Choroid plexus epithelial cell (primary cell): Measurements from ENCODE around the gene RABEP2.
"Not testable (repeated sequence)": the region's sequence is repeated elsewhere in the genome, so short reads cannot be mapped to it uniquely, and the experiment has no call there.

Source experiments
- DNase-seq: peaks from one replicate; pipeline ENCODE4 v3.0.0-alpha.2; 2010; ENCODE audit warnings: low read depth
- H3K4me3 ChIP-seq: 2 replicates; pipeline ENCODE4 v1.5.1; 2011; ENCODE audit warnings: low read depth, mild to moderate bottlenecking, control low read depth, low read length, moderate library complexity
- CTCF ChIP-seq: conservative IDR thresholded peaks from 2 replicates; pipeline ENCODE4 v1.5.1; 2011; ENCODE audit warnings: low read depth, mild to moderate bottlenecking, control low read depth, inconsistent platforms, low read length, moderate library complexity

Gene RABEP2

GRCh38 chr16:28932339-28933141 lies 7.5 kb upstream of the RABEP2 start:
- H3K4me3 ChIP-seq, result no peak overlapping the region
- TF ChIP-seq CTCF, result no peak
- no peak for DNase-seq

- no peak for DNase-seq
- TF ChIP-seq CTCF, result no peak
- H3K4me3 ChIP-seq, result no peak within 1 kb of the TSS
These were observed 6.8 kb upstream of the RABEP2 start, which contains the start of gene CD19 for GRCh38 chr16:28931801-28932225. Gene CD19 (plus strand): TSS chr16:28931971. CDS start chr16:28932001, 30 bp downstream.

GRCh38 chr16:28930652-28931051 lies 5.6 kb upstream of the RABEP2 start:
- no peak for TF ChIP-seq CTCF
- no peak for DNase-seq

GRCh38 chr16:28930203-28930602 lies 5.2 kb upstream of the RABEP2 start:
- H3K4me3 ChIP-seq, result no peak overlapping the region
- no peak for DNase-seq
- no peak for TF ChIP-seq CTCF

More at GRCh38 chr16:28930652-28931051, 5.6 kb upstream of the RABEP2 start:
- no peak overlapping the region for H3K4me3 ChIP-seq

GRCh38 chr16:28927815-28928214 lies 2.8 kb upstream of the RABEP2 start:
- no peak overlapping the region for H3K4me3 ChIP-seq
- DNase-seq, result no peak
- TF ChIP-seq CTCF, result no peak

- DNase-seq, H3K4me3 ChIP-seq: not testable (repeated sequence)
These were observed 1.2 kb upstream of the RABEP2 start for GRCh38 chr16:28926284-28926683.

- peak; percentile 69 for DNase-seq
- H3K4me3 ChIP-seq, result peak overlapping the region; percentile 89
- TF ChIP-seq CTCF, result no peak
These were observed 569 bp upstream of the RABEP2 start for GRCh38 chr16:28925386-28926228.
